K562 (cell line): Measurements from ENCODE around the gene TIMM8A. TPM values are rescaled to one million over a fixed set of nuclear protein-coding genes. Genes with fewer than 3 reads are reported as not detected.
A peak's percentile ranks its signal among the peaks of the same experiment; 100 is the strongest.

Experiments
- ATAC-seq: fragments of 200-7000 bp; cut with Tn5 transposase; 3 replicates; pipeline ENCODE4 v1.9.1; 2020; ENCODE audit warnings: moderate library complexity
- BruUV-seq: library from RNA; stranded (reverse); fragments of 400-500 nt; replicated peaks from 2 replicates; lab custom pipeline; 2021; lab: Mats Ljungman, UMichigan
- CTCF ChIA-PET: fragments of 300-600 bp; formaldehyde crosslinking; extraction: SDS; loops from one replicate; lab custom pipeline; 2021; ENCODE audit warnings: low intra/inter-chr PET ratio; lab: Yijun Ruan, JAX
- POLR2A ChIA-PET: fragments of 300-600, 350-650 bp; sonication (Branson Sonifier 250); formaldehyde crosslinking; extraction: SDS; loops from one replicate; lab custom pipeline; 2021; ENCODE audit warnings: antibody characterized with exemption, inconsistent platforms; lab: Yijun Ruan, JAX
- DNase-seq, 4 experiments: peaks; one replicate each; pipeline versions ENCODE4 v3.0.0 to v3.0.0-alpha.2; 2011 to 2018; ENCODE audit warnings: low spot score in 3 of 4, mixed read lengths in 3 of 4; ENCODE audit errors: extremely low read depth in 1 of 4
- FAIRE-seq: peaks from 2 replicates; lab custom pipeline; 2011; peaks lifted over from hg19 to GRCh38; lab: Jason Lieb, UNC
- H2AFZ ChIP-seq: 2 replicates; pipeline ENCODE4 v1.6.0; 2011; ENCODE audit warnings: low read depth, low read length, control low read depth, inconsistent platforms
- H3K27ac ChIP-seq: fragments of 200-600 bp; 3 replicates; pipeline ENCODE4 v1.8.0; 2011; ENCODE audit warnings: low read depth, mild to moderate bottlenecking, control low read depth, inconsistent platforms, low read length, moderate library complexity, mixed read lengths; ENCODE audit errors: extremely low read depth
- H3K27me3 ChIP-seq, 2 experiments: fragments of 300-600 bp in 1 of 2; 2 replicates in 1 of 2; 3 replicates in 1 of 2; pipeline versions ENCODE4 v1.6.0 to v1.8.0; 2011; ENCODE audit warnings: inconsistent platforms in 2 of 2, low read length in 2 of 2, mild to moderate bottlenecking in 1 of 2, mixed read lengths in 1 of 2, moderate library complexity in 1 of 2; ENCODE audit not compliant: control insufficient read depth in 2 of 2, insufficient read depth in 2 of 2
- H3K36me3 ChIP-seq: fragments of 300-600 bp; 3 replicates; pipeline ENCODE4 v1.8.0; 2011; ENCODE audit warnings: mild to moderate bottlenecking, low read length, inconsistent platforms; ENCODE audit not compliant: control insufficient read depth, insufficient read depth
- H3K4me1 ChIP-seq, 2 experiments: fragments of 200-600 bp in 1 of 2; replicated peaks in 1 of 2; 2 replicates in 1 of 2; 3 replicates in 1 of 2; pipeline versions ENCODE4 v1.5.1 to v1.8.0; 2011; ENCODE audit warnings: inconsistent platforms in 2 of 2, low read length in 2 of 2, mild to moderate bottlenecking in 1 of 2, mixed read lengths in 1 of 2, moderate library complexity in 1 of 2; ENCODE audit not compliant: control insufficient read depth in 2 of 2, insufficient read depth in 2 of 2
- H3K4me2 ChIP-seq: 2 replicates; pipeline ENCODE4 v1.6.1; 2011; ENCODE audit warnings: low read length, control low read depth, inconsistent platforms, mixed read lengths; ENCODE audit not compliant: insufficient read depth
- H3K4me3 ChIP-seq: fragments of 200-600 bp; sonication (generic), shearing (Covaris generic); 2 replicates; pipeline ENCODE4 v1.5.1; 2016; ENCODE audit warnings: control low read depth, inconsistent platforms
- H3K79me2 ChIP-seq: fragments of 200-600 bp; 3 replicates; pipeline ENCODE4 v1.8.0; 2011; ENCODE audit warnings: low read length, inconsistent platforms; ENCODE audit not compliant: control insufficient read depth, insufficient read depth
- H3K9ac ChIP-seq, 2 experiments: 2 replicates each; pipeline versions ENCODE4 v1.6.0 to v1.6.1; 2011; ENCODE audit warnings: low read depth in 2 of 2, low read length in 2 of 2, control low read depth in 1 of 2, inconsistent platforms in 1 of 2, mild to moderate bottlenecking in 1 of 2, mixed read lengths in 1 of 2; ENCODE audit not compliant: insufficient read depth in 1 of 2
- H3K9me1 ChIP-seq: one replicate; pipeline ENCODE4 v1.6.0; 2011; ENCODE audit warnings: inconsistent platforms, mild to moderate bottlenecking, low read length, moderate library complexity; ENCODE audit not compliant: control insufficient read depth, insufficient read depth
- H3K9me3 ChIP-seq: replicated peaks from 2 replicates; pipeline ENCODE4 v1.5.1; 2011; ENCODE audit warnings: low read depth, low read length, inconsistent platforms; ENCODE audit not compliant: control insufficient read depth, insufficient read depth
- H4K20me1 ChIP-seq: replicated peaks from 2 replicates; pipeline ENCODE4 v1.6.1; 2011; ENCODE audit warnings: low read length, inconsistent platforms, mixed read lengths; ENCODE audit not compliant: control insufficient read depth, insufficient read depth
- CTCF ChIP-seq, 3 experiments: IDR thresholded peaks in 2 of 3; conservative IDR thresholded peaks in 1 of 3; 2 replicates each; pipeline ENCODE4 v1.5.1; 2011 to 2012; ENCODE audit warnings: low read length in 3 of 3, mild to moderate bottlenecking in 3 of 3, control low read depth in 2 of 3, improper control_type of control experiment in 1 of 3, inconsistent platforms in 1 of 3, low read depth in 1 of 3, mixed read lengths in 1 of 3, moderate library complexity in 1 of 3; ENCODE audit not compliant: insufficient read depth in 2 of 3
- ETS2 ChIP-seq: IDR thresholded peaks from 2 replicates; pipeline ENCODE4 v1.6.1; 2016; ENCODE audit warnings: borderline replicate concordance, missing genetic modification characterization, mild to moderate bottlenecking, moderate library complexity, missing compliant biosample characterization; ENCODE audit not compliant: poor library complexity, severe bottlenecking
- EWSR1 ChIP-seq: fragments of 450-650 bp; IDR thresholded peaks from 2 replicates; pipeline ENCODE4 v1.6.1; 2018; ENCODE audit warnings: borderline replicate concordance, mild to moderate bottlenecking, low read depth, moderate library complexity; ENCODE audit not compliant: partially characterized antibody
- HDAC1 ChIP-seq, 2 experiments: fragments of 450-650 bp; IDR thresholded peaks; 2 replicates each; pipeline ENCODE4 v1.6.1; 2016 to 2017; ENCODE audit warnings: inconsistent platforms in 1 of 2, mild to moderate bottlenecking in 1 of 2, moderate library complexity in 1 of 2
- HLTF ChIP-seq: fragments of 450-650 bp; IDR thresholded peaks from 2 replicates; pipeline ENCODE4 v1.6.1; 2016
- MCM7 ChIP-seq, 2 experiments: fragments of 450-650 bp; IDR thresholded peaks; 2 replicates each; pipeline ENCODE4 v1.6.1; 2016 to 2018
- MIER1 ChIP-seq: fragments of 450-650 bp; IDR thresholded peaks from 2 replicates; pipeline ENCODE4 v1.6.1; 2016; ENCODE audit warnings: antibody characterized with exemption, mild to moderate bottlenecking, low read depth
- NCOA1 ChIP-seq: fragments of 450-650 bp; IDR thresholded peaks from 2 replicates; pipeline ENCODE4 v1.6.1; 2016; ENCODE audit warnings: low read depth
- RAD21 ChIP-seq, 2 experiments: fragments of 250-450 bp in 1 of 2; fragments of 450-650 bp in 1 of 2; sonication (Bioruptor Pico) in 1 of 2; formaldehyde crosslinking in 1 of 2; IDR thresholded peaks in 1 of 2; conservative IDR thresholded peaks in 1 of 2; 2 replicates each; pipeline versions ENCODE4 v1.4.0 to v1.8.0; 2020 to 2022; ENCODE audit warnings: mild to moderate bottlenecking in 2 of 2, moderate library complexity in 1 of 2
- TBP ChIP-seq: optimal IDR thresholded peaks from 2 replicates; pipeline ENCODE3; 2011; ENCODE audit warnings: low read depth, low read length, improper control_type of control experiment
- USF1 ChIP-seq: sonication (generic); formaldehyde crosslinking; IDR thresholded peaks from 2 replicates; pipeline ENCODE4 v1.9.0; 2022; ENCODE audit warnings: mild to moderate bottlenecking, missing genetic modification reagents
- ZBTB9 ChIP-seq: fragments of 450-650 bp; formaldehyde crosslinking; IDR thresholded peaks from 2 replicates; pipeline ENCODE4 v1.4.0; 2020; ENCODE audit warnings: mild to moderate bottlenecking, moderate library complexity
- ZNF436 ChIP-seq: fragments of 250-450, 450-650 bp; sonication (Bioruptor Pico); formaldehyde crosslinking; IDR thresholded peaks from 2 replicates; pipeline ENCODE4 v1.7.0; 2020; ENCODE audit warnings: mild to moderate bottlenecking
- ZNF444 ChIP-seq: fragments of 250-450 bp; sonication (Bioruptor Pico); IDR thresholded peaks from 2 replicates; pipeline ENCODE4 v1.4.0; 2020; ENCODE audit warnings: mild to moderate bottlenecking, moderate library complexity
- ZNF511 ChIP-seq: sonication (generic); formaldehyde crosslinking; IDR thresholded peaks from 2 replicates; pipeline ENCODE4 v1.8.0; 2022; ENCODE audit warnings: mild to moderate bottlenecking, missing genetic modification reagents
- ZNF707 ChIP-seq: fragments of 250-450 bp; sonication (Bioruptor Pico); conservative IDR thresholded peaks from 2 replicates; pipeline ENCODE4 v1.8.0; 2022; ENCODE audit warnings: inconsistent platforms, mild to moderate bottlenecking, moderate library complexity
- ZZZ3 ChIP-seq: fragments of 450-650 bp; IDR thresholded peaks from 2 replicates; pipeline ENCODE4 v1.6.1; 2016; ENCODE audit warnings: antibody characterized with exemption, mild to moderate bottlenecking, moderate library complexity
- WGBS: fragments of 100-300 bp; shearing (Covaris generic); methylation state at CpG from one replicate; pipeline ENCODE4 v1.1.6; 2016; ENCODE audit warnings: low coverage, mixed read lengths; ENCODE audit not compliant: insufficient coverage; ENCODE audit errors: missing lambda C conversion rate; 5-methylcytosine and 5-hydroxymethylcytosine counted together
- in situ Hi-C: fragments of 300-500 bp; cut with MboI; formaldehyde crosslinking; loops from 4 replicates; pipeline ENCODE4 v1.15.0; 2018; ENCODE audit warnings: inconsistent platforms, mixed read lengths
- intact Hi-C: fragments of 100-400 bp; cut with micrococcal nuclease; formaldehyde crosslinking; loops from 2 replicates; pipeline ENCODE4 v1.14.2; 2022
- polyA plus RNA-seq, 8 experiments: library from polyadenylated mRNA; depleted of rRNA in 4 of 8; stranded (reverse) in 5 of 8; unstranded in 3 of 8; fragments of >200 nt; fragmentation: Nextera tagmentation in 2 of 8; fragmentation: Illumina TruSeq in 1 of 8; extraction: Ambion mirVana in 2 of 8; extraction: Trizol in 1 of 8; gene quantifications; 2 replicates each; pipeline versions ENCODE4 v1.2.1 to v1.2.3, GENCODE V29; 2011 to 2014; ENCODE audit warnings: inconsistent platforms in 1 of 8, missing spikeins in 1 of 8
- total RNA-seq, 7 experiments: library from RNA; depleted of rRNA in 6 of 7; stranded (reverse); fragments of >200 nt in 6 of 7; fragmentation: Illumina TruSeq in 2 of 7; extraction: Trizol in 2 of 7; gene quantifications; 2 replicates each; pipeline versions ENCODE4 v1.2.1 to v1.2.3, GENCODE V29; 2011 to 2021; ENCODE audit warnings: low replicate concordance in 1 of 7

Gene TIMM8A
- total and polyA plus RNA-seq, 9 of the 15 experiments (the other 6 are each of a cell fraction or from before 2014, with no cell fraction given), result 10.9 to 132 (median 41.1) TPM

- POLR2A ChIA-PET, result interaction anchor here (1.8 kb wide), 1 partner anchor 9 kb away, joined by 5 read pairs; the partner anchor contains the start of gene TIMM8A
- Histone ChIP-seq H3K27me3 (no peaks in the 10 kb centered on the region), H3K4me2 (no peak overlapping the region), H3K79me2 (no peaks in the 10 kb centered on the region), H4K20me1 (no peaks in the 10 kb centered on the region), H3K9ac (no peak overlapping the region), H3K36me3 (peaks cover 68% of the 10 kb centered on the region; the same call in 2 of the 3 replicates), H2AFZ (no peak overlapping the region), H3K9me3 (no peaks in the 10 kb centered on the region), H3K27ac (no peak overlapping the region), H3K4me3 (no peak overlapping the region), H3K9me1 (no peaks in the 10 kb centered on the region), H3K4me1 (no peaks in the 10 kb centered on the region)
- in situ Hi-C loops, result no loop called here
- peak; percentile 7 to 41 (median 18) for DNase-seq
- ATAC-seq, result peak; percentile 87
- intact Hi-C loops, result no loop called here
- peak; percentile 75 for FAIRE-seq
- CTCF ChIA-PET, result no interaction called here
- peak in 1 of 2 experiments; percentile 31; a peak in 2 of 4 replicates for TF ChIP-seq RAD21 (CRISPR knock-in tag; conservative IDR thresholded peaks at IDR 0.05 in 1 of 2, IDR thresholded peaks at IDR 0.05 in 1 of 2)
- no peak for TF ChIP-seq ZNF707
- TF ChIP-seq EWSR1, result no peak
- TF ChIP-seq ETS2 (tag), result no peak
- TF ChIP-seq ZBTB9, result no peak
- TF ChIP-seq TBP, result no peak
- TF ChIP-seq MIER1, result no peak
- TF ChIP-seq ZZZ3, result no peak
- TF ChIP-seq NCOA1, result no peak
- TF ChIP-seq CTCF (IDR thresholded peaks at IDR 0.05 in 2 of 3, conservative IDR thresholded peaks at IDR 0.05 in 1 of 3; ENCODE audit: insufficient read depth in 2 of 3, low read depth in 1 of 3, low read length in 3 of 3), result peak; percentile 20 to 44 (median 28); a peak in 4 of 6 replicates
- no peak for TF ChIP-seq ZNF511
- no peak for TF ChIP-seq USF1 (CRISPR knock-in tag)
- TF ChIP-seq MCM7 (IDR thresholded peaks at IDR 0.05), result no peak
- TF ChIP-seq HDAC1 (IDR thresholded peaks at IDR 0.05), result no peak
- no peak for TF ChIP-seq HLTF
- no peak for TF ChIP-seq ZNF436 (CRISPR knock-in tag)
- TF ChIP-seq ZNF444, result no peak
- no TSS peak for BruUV-seq
- WGBS, result 41% methylated on average over 5 of the region's 5 CpGs
Observed at GRCh38 chrX:101357166-101357795, 8.7 kb upstream of the TIMM8A start.
